HG03521 (cell line): ENCODE results near the gene PPP1R12C.

Source experiments
- ATAC-seq: cut with Tn5 transposase; IDR thresholded peaks from one replicate; pipeline ENCODE4 v1.9.1; 2021; ENCODE audit warnings: mild to moderate bottlenecking, moderate library complexity; ENCODE audit not compliant: unreplicated experiment

Gene PPP1R12C

GRCh38 chr19:55046975-55047622 lies 70.3 kb downstream of the PPP1R12C start:
- ATAC-seq = no peak

DNA sequence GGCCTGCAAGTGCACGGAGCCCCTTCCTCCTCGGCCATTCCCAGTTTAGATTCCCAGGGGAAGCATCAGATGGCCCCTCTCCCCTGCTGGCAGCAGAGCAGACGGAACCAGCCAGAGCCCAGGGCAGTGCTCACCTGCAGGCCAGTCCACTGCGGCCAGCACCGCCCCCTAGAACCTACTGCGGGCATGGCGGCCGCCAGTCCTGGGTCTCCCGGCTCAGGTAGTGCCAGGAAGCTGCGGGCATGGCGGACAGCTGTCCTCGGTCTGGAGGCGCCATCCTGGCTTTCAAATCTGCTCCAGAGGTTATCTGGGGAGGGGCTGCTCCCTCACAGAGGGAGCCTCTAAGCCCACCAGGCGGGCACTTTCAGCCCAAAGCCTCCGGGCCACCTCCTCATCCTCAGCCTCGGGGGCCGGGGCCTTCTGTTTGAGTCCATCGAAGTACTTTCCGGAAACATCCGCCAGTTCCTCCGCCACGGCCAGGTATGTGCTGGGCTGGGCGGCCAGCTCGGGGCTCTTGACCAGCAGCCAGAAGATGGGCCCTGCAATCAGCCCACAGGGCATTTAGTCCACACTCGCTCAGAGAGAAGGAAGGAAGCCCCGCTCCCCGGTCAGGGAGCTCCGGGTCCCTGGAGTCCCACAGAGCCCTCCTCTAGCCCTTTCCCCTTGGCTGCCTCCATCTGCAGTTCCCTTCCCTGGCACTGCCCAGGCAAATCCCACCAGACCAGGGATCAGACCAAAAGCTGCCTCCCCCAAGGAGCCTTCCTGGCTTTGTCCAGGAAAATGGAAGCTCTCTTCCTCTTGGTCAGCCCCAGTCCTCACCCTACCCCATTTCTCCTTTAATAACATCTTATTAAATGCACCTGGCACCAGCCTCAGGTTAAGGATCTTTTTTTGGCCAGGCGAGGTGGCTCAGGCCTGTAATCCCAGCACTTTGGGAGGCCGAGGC lies 72.4 kb downstream of the PPP1R12C start:
- no peak for ATAC-seq

GRCh38 chr19:55044286-55044685 lies 73.2 kb downstream of the PPP1R12C start:
- no peak for ATAC-seq

GRCh38 chr19:55042688-55043087 lies 74.7 kb downstream of the PPP1R12C start:
- no peak for ATAC-seq

GRCh38 chr19:55042344-55042678 lies 75.1 kb downstream of the PPP1R12C start:
- ATAC-seq = no peak

DNA sequence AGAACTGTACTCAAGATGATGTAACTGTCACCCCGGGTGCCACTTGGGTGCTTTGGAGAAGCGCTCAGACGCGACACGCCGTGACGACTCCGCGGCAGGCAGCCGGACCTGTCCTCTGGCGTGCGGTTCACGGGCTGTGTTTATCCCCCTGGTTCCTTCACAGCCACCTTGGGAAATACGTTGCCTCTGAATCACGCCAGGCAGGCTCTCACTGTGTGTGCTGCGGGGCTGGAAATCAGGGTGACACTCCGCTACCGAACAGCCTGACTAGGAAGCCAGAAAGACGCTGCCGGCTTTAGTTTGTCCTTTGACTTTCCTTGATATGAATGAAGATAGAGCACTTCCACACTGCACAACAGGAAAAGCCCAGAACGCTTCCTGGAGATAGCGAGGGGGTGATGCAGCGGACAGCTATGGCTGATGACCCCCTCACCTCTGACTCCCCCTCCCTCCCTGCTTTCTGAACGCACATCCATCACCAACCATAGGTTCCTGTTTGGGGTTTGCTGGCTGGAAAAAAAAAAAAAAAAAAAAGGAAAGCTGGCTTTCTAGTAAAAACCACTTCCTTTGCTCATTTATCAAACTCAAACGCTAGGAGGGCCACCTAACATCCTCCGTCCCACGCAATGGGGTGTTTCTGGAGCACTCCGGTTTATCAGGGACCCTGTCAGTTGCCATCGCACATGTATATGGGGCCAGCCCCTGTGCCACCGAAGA lies 75.7 kb downstream of the PPP1R12C start:
- ATAC-seq = no peak

DNA sequence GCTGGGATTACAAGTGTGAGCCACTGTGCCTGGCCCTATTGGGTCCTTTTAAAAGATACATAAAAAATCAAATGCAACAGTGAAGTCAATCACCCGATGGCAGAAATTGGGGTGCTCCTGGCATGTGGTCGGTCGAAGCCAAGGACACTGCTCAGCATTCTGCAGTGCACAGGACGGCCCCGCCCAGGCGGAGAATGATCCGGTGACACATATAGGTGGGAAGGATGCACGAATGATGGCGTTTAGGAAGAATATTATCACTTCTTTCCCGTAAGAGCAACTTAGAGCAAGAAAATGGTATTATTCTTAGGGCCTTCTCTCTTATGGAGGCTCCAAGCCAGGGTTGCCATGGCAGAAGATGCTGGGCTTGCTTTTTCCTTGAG lies 76.2 kb downstream of the PPP1R12C start:
- ATAC-seq = no peak
